Measurements from ENCODE around the gene TSPAN4.

GRCh38 chr11:812390-812789 is 30.3 kb upstream of the TSPAN4 start:
- no peak for TF ChIP-seq CTCF (IDR thresholded peaks at IDR 0.05)
- no peak for TF ChIP-seq POLR2A (IDR thresholded peaks at IDR 0.05)

Measured in lower leg skin (tissue), 3 donors.